Measurements from ENCODE around the gene HHIPL1.

DNA sequence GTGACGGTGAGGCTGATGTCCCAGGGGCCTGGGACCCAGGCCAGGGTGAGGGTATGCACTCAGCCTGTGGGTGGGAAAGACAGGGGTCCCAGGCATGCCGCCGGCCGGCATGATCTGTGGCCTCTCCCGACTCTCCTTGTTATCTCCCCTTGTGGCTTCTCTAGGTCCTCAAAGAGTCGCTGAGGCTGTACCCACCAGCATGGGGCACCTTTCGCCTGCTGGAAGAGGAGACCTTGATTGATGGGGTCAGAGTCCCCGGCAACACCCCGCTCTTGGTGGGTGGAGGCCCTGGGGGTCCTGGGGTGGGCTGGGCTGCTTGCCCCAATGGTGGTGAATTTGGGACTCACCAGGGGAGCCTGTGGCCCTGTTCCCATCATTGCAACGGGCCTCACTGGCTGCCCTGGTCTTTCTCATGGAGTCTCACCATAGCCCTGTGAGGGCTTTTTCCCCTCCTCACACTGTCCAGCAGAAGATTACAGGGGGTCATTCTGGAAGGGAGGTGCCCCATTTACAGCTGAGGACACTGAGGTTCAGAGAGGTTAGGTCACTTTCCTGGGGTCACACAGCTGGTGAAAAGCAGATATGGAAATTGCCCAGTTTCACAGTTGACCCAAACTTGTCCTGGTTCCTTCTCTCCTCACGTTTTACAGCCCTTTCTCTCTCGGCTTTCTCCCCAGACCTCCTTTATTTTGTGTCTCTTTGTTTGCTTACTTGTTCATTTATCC, 77.0 kb downstream of the HHIPL1 start:
- TF ChIP-seq, protein P1, sequence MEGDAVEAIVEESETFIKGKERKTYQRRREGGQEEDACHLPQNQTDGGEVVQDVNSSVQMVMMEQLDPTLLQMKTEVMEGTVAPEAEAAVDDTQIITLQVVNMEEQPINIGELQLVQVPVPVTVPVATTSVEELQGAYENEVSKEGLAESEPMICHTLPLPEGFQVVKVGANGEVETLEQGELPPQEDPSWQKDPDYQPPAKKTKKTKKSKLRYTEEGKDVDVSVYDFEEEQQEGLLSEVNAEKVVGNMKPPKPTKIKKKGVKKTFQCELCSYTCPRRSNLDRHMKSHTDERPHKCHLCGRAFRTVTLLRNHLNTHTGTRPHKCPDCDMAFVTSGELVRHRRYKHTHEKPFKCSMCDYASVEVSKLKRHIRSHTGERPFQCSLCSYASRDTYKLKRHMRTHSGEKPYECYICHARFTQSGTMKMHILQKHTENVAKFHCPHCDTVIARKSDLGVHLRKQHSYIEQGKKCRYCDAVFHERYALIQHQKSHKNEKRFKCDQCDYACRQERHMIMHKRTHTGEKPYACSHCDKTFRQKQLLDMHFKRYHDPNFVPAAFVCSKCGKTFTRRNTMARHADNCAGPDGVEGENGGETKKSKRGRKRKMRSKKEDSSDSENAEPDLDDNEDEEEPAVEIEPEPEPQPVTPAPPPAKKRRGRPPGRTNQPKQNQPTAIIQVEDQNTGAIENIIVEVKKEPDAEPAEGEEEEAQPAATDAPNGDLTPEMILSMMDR (IDR thresholded peaks at IDR 0.05; ENCODE audit: borderline replicate concordance, extremely low read depth, low read length, poor library complexity, severe bottlenecking): no peak
- no peak for TF ChIP-seq EZH2 (IDR thresholded peaks at IDR 0.05; ENCODE audit: borderline replicate concordance, low read depth, low read length, severe bottlenecking)
